ENCODE data around the gene CYP24A1. TPM values are rescaled to one million over a fixed set of nuclear protein-coding genes. Genes with fewer than 3 reads are reported as not detected.

CYP24A1 gene
- total RNA-seq: not detected in 2 replicates

GRCh38 chr20:54173653-54174456, at the start of gene CYP24A1:
Gene CYP24A1 (minus strand): TSS chr20:54173986. CDS start chr20:54173579, 407 bp downstream.

GRCh38 chr20:54207743-54208547, 34.2 kb upstream of the CYP24A1 start, which contains the start of gene PFDN4:
Gene PFDN4 (plus strand): TSS chr20:54208087. CDS start chr20:54208101, 14 bp downstream.

Other genes starting within 250 kb of the CYP24A1 start
- not detected in 2 replicates for gene BCAS1, start 103.4 kb downstream of the CYP24A1 start, total RNA-seq
- 82.0 and 116 TPM in 2 replicates for gene PFDN4, start 34.1 kb upstream of the CYP24A1 start, total RNA-seq

Data from vein endothelial cell (primary cell).